Measurements from ENCODE around the gene KRTAP16-1.
A peak's percentile ranks its signal among the peaks of the same experiment; 100 is the strongest.

KRTAP16-1 gene

DNA sequence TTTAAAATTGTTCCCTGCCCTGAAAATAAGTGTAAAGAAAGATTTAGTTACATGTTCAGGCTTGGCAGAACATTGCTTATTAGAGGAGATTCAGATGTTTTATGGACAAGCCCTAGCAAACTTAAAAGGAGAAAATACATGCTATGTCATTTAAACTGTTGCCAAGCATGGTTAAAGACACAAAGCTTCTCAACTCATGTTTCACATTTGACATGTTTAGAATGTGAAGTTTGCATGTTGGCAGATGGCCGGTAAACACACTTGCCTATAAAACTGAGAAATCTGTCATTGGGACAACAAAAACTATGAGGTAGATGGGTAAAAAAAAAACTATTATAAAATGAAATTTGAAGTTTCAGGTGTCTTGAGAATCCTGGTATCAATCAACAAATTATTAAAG, 12.3 kb downstream of the KRTAP16-1 start:
- H3K36me3 ChIP-seq: no peaks in the 10 kb centered on the region
- H3K4me3 ChIP-seq (ENCODE audit: low read depth in 1 of 2, low read length in 1 of 2): no peak overlapping the region
- peaks cover 0 to 8% of the 10 kb centered on the region in 2 experiments for H3K4me1 ChIP-seq (ENCODE audit: control insufficient read depth in 1 of 2, insufficient read depth in 1 of 2, low read depth in 1 of 2, low read length in 1 of 2)
- H3K27ac ChIP-seq: no peak overlapping the region
- TF ChIP-seq, protein P1, sequence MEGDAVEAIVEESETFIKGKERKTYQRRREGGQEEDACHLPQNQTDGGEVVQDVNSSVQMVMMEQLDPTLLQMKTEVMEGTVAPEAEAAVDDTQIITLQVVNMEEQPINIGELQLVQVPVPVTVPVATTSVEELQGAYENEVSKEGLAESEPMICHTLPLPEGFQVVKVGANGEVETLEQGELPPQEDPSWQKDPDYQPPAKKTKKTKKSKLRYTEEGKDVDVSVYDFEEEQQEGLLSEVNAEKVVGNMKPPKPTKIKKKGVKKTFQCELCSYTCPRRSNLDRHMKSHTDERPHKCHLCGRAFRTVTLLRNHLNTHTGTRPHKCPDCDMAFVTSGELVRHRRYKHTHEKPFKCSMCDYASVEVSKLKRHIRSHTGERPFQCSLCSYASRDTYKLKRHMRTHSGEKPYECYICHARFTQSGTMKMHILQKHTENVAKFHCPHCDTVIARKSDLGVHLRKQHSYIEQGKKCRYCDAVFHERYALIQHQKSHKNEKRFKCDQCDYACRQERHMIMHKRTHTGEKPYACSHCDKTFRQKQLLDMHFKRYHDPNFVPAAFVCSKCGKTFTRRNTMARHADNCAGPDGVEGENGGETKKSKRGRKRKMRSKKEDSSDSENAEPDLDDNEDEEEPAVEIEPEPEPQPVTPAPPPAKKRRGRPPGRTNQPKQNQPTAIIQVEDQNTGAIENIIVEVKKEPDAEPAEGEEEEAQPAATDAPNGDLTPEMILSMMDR (IDR thresholded peaks at IDR 0.05): no peak
- no peaks in the 10 kb centered on the region for H3K9me3 ChIP-seq
- no peaks in the 10 kb centered on the region for H3K27me3 ChIP-seq

- Histone ChIP-seq H3K27ac (no peak overlapping the region), H3K4me1 (ENCODE audit: control insufficient read depth in 1 of 2, insufficient read depth in 1 of 2, low read depth in 1 of 2, low read length in 1 of 2) (no peaks in the 10 kb centered on the region), H3K9me3 (no peaks in the 10 kb centered on the region), H3K4me3 (ENCODE audit: low read depth in 1 of 2, low read length in 1 of 2) (no peak overlapping the region), H3K36me3 (no peaks in the 10 kb centered on the region), H3K27me3 (no peaks in the 10 kb centered on the region)
- TF ChIP-seq, protein P1 (IDR thresholded peaks at IDR 0.05): no peak
Measured at GRCh38 chr17:41294016-41294415, 15.1 kb downstream of the KRTAP16-1 start.

GRCh38 chr17:41287050-41287449, 22.1 kb downstream of the KRTAP16-1 start:
- peak overlapping the region in 1 of 2 experiments; percentile 13 for H3K4me3 ChIP-seq (ENCODE audit: low read depth in 1 of 2, low read length in 1 of 2)
- TF ChIP-seq, protein P1 (IDR thresholded peaks at IDR 0.05): no peak
- peak overlapping the region; percentile 72 for H3K27ac ChIP-seq
- no peaks in the 10 kb centered on the region for H3K27me3 ChIP-seq
- H3K36me3 ChIP-seq: no peaks in the 10 kb centered on the region
- no peaks in the 10 kb centered on the region for H3K9me3 ChIP-seq
- H3K4me1 ChIP-seq (ENCODE audit: control insufficient read depth in 1 of 2, insufficient read depth in 1 of 2, low read depth in 1 of 2, low read length in 1 of 2): peaks cover 44% of the 10 kb centered on the region in 2 experiments

GRCh38 chr17:41284546-41284945, 24.6 kb downstream of the KRTAP16-1 start:
- peaks cover 44% of the 10 kb centered on the region in 2 experiments for H3K4me1 ChIP-seq (ENCODE audit: control insufficient read depth in 1 of 2, insufficient read depth in 1 of 2, low read depth in 1 of 2, low read length in 1 of 2)
- peak overlapping the region; percentile 64 for H3K27ac ChIP-seq
- TF ChIP-seq, protein P1 (IDR thresholded peaks at IDR 0.05): no peak
- H3K36me3 ChIP-seq: no peaks in the 10 kb centered on the region
- H3K9me3 ChIP-seq: no peaks in the 10 kb centered on the region
- H3K27me3 ChIP-seq: no peaks in the 10 kb centered on the region
- no peak overlapping the region for H3K4me3 ChIP-seq (ENCODE audit: low read depth in 1 of 2, low read length in 1 of 2)

GRCh38 chr17:41284043-41284442, 25.1 kb downstream of the KRTAP16-1 start:
- TF ChIP-seq, protein P1 (IDR thresholded peaks at IDR 0.05): no peak
- no peak overlapping the region for H3K4me3 ChIP-seq (ENCODE audit: low read depth in 1 of 2, low read length in 1 of 2)
- H3K27ac ChIP-seq: peak overlapping the region; percentile 64
- H3K27me3 ChIP-seq: no peaks in the 10 kb centered on the region
- no peaks in the 10 kb centered on the region for H3K9me3 ChIP-seq
- peaks cover 44% of the 10 kb centered on the region in 2 experiments for H3K4me1 ChIP-seq (ENCODE audit: control insufficient read depth in 1 of 2, insufficient read depth in 1 of 2, low read depth in 1 of 2, low read length in 1 of 2)
- H3K36me3 ChIP-seq: no peaks in the 10 kb centered on the region
